Peyer's patch (tissue), 4 donors: ENCODE data around the gene IRF2. TPM values are rescaled to one million over a fixed set of nuclear protein-coding genes. Genes with fewer than 3 reads are reported as not detected.

Source experiments
- DNase-seq, 3 donors: peaks; one replicate each; pipeline ENCODE4 v3.0.0-alpha.2; 2017 to 2019
- H3K27ac ChIP-seq, 4 donors: fragments of 200-600 bp; sonication (generic); one replicate each; pipeline ENCODE4 v1.5.1; 2016 to 2019
- H3K27me3 ChIP-seq, 2 donors: fragments of 200-600 bp; sonication (generic); one replicate each; pipeline ENCODE4 v1.5.1; 2019
- H3K36me3 ChIP-seq, 3 donors: fragments of 200-600 bp; sonication (generic); one replicate each; pipeline ENCODE4 v1.5.1; 2016 to 2019
- H3K4me1 ChIP-seq, 4 donors: fragments of 200-600 bp; sonication (generic); one replicate each; pipeline ENCODE4 v1.5.1; 2016 to 2019
- H3K4me3 ChIP-seq, 4 donors: fragments of 200-600 bp; sonication (generic); 1 replicate in 3 of 4; 2 replicates in 1 of 4; pipeline ENCODE4 v1.5.1; 2016 to 2019; ENCODE audit warnings: mild to moderate bottlenecking in 1 of 4
- H3K9me3 ChIP-seq, 4 donors: fragments of 200-600 bp; sonication (generic); one replicate each; pipeline ENCODE4 v1.5.1; 2016 to 2019; ENCODE audit warnings: mild to moderate bottlenecking in 1 of 4
- POLR2A ChIP-seq, 2 donors: fragments of 450-650 bp; IDR thresholded peaks; one replicate each; pipeline ENCODE4 v1.5.1; 2017; ENCODE audit warnings: antibody characterized with exemption in 2 of 2, mild to moderate bottlenecking in 2 of 2, moderate library complexity in 2 of 2
- small RNA-seq, 2 donors: library from RNA; depleted of rRNA; stranded (forward); fragments of <200 nt; gene quantifications; one replicate each; pipeline ENCODE3, GENCODE V24; 2016
- total RNA-seq, 4 donors: library from RNA; depleted of rRNA; stranded (reverse); fragments of >200 nt; gene quantifications; one replicate each; pipeline ENCODE4 v1.1.0, GENCODE V29; 2016
- TF ChIP-seq, protein P1 (sequence below), 6 experiments: fragments of 450-650 bp in 4 of 6; fragments of 200-600 bp in 2 of 6; sonication (generic) in 1 of 6; IDR thresholded peaks; one replicate each; pipeline ENCODE4 v1.5.1; 2017 to 2019; ENCODE audit warnings: antibody characterized with exemption in 6 of 6, mild to moderate bottlenecking in 3 of 6, moderate library complexity in 1 of 6

IRF2 gene
- total RNA-seq, 4 donors from 2014 or later, result 28.0 to 42.8 (median 39.2) TPM

DNA sequence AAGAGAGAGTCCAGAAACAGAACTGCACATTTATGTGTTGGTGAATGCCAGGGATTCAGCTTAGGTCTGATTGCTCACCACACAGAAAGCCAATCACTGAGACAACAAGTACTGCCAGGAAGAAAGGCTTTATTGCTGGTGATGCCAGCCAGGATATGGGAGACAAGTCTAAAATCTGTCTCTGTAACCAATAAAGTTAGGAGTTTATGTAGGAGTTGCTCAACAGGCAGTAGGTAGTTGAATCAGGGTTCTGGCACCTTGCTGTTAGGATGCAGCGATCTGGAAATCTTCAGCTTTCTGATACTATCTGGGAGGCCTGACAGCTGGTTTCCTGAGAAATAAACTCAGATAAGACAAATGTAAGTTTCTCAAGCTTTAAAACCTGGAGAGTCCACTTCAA is 136.4 kb downstream of the IRF2 start:
- Histone ChIP-seq H3K27me3 (no peaks in the 10 kb centered on the region), H3K27ac (no peak overlapping the region), H3K4me3 (no peak overlapping the region), H3K4me1 (peaks cover 0 to 2% (median 0%) of the 10 kb centered on the region in 4 donors), H3K9me3 (peaks cover 0 to 6% (median 0%) of the 10 kb centered on the region in 4 donors), H3K36me3 (no peaks in the 10 kb centered on the region)
- DNase-seq, result no peak
- no peak for TF ChIP-seq POLR2A (IDR thresholded peaks at IDR 0.05)
- TF ChIP-seq, protein P1, sequence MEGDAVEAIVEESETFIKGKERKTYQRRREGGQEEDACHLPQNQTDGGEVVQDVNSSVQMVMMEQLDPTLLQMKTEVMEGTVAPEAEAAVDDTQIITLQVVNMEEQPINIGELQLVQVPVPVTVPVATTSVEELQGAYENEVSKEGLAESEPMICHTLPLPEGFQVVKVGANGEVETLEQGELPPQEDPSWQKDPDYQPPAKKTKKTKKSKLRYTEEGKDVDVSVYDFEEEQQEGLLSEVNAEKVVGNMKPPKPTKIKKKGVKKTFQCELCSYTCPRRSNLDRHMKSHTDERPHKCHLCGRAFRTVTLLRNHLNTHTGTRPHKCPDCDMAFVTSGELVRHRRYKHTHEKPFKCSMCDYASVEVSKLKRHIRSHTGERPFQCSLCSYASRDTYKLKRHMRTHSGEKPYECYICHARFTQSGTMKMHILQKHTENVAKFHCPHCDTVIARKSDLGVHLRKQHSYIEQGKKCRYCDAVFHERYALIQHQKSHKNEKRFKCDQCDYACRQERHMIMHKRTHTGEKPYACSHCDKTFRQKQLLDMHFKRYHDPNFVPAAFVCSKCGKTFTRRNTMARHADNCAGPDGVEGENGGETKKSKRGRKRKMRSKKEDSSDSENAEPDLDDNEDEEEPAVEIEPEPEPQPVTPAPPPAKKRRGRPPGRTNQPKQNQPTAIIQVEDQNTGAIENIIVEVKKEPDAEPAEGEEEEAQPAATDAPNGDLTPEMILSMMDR (IDR thresholded peaks at IDR 0.05), result no peak

Small RNA genes within 50 kb of the gene (small RNA-seq; reads per million reads assigned to genes)
- 0 reads per million in 2 donors for gene RF00152

Other genes starting within 250 kb of the IRF2 start
- gene CASP3, start 174.9 kb upstream of the IRF2 start, total RNA-seq, result 10 to 100 TPM; 14.9 to 49.0 (median 25.8) TPM
- gene PRIMPOL, start 175.2 kb upstream of the IRF2 start, total RNA-seq, result 10 to 100 TPM; 13.3 to 33.0 (median 25.0) TPM